T-helper 1 cell treated with Interleukin-12 subunit alpha and Interleukin-12 subunit beta and Interleukin-4 antibody, amounts not matched to agents 30 ng/mL and 1 ng/mL, for 36 hours (primary cell): Measurements from ENCODE around the gene ZNF665. TPM values are rescaled to one million over a fixed set of nuclear protein-coding genes. Genes with fewer than 3 reads are reported as not detected.
"Not testable (repeated sequence)": the region's sequence is repeated elsewhere in the genome, so short reads cannot be mapped to it uniquely, and the experiment has no call there.

Experiments used
- intact Hi-C: fragments of 100-400 bp; cut with micrococcal nuclease; formaldehyde crosslinking; loops from one replicate; pipeline ENCODE4 v1.15.1; 2024
- total RNA-seq: library from RNA; stranded (reverse); gene quantifications from 2 replicates; pipeline ENCODE4 v1.2.3, GENCODE V29; 2022

ZNF665 gene
- total RNA-seq, 1 donor from 2014 or later, result 2.3 TPM

DNA sequence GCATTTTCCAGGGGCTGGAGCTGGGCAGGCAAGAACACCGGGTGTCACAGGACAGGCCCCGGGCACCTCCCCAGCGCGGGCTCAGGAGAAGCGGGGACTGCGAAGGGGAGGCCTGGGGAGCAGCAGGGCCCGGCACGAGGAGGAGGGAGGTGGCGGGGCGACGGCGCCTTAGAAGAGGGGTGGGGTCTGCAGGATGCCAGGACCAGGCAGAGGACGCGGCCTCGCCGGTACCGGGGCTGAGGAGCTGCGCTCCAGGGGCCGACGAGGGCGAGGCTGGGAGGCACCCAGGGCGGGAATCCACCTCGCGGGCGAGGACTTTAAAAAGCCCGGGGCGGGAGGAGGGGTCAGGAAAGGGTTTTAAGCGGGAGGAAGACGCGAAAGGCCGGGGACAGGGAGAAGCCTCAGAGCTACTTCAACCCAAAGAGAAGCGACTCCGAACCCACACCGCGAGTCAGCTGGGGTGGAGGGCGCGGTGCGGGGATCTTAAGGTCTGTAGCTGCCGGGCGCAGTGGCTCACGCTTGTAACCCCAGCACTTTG lies 35.0 kb downstream of the ZNF665 start:
- intact Hi-C loops, result loop anchor here (1.0 to 5.0 kb wide), 2 partner anchors 39 to 371 kb away; partner anchors contain the start of gene ZNF600

DNA sequence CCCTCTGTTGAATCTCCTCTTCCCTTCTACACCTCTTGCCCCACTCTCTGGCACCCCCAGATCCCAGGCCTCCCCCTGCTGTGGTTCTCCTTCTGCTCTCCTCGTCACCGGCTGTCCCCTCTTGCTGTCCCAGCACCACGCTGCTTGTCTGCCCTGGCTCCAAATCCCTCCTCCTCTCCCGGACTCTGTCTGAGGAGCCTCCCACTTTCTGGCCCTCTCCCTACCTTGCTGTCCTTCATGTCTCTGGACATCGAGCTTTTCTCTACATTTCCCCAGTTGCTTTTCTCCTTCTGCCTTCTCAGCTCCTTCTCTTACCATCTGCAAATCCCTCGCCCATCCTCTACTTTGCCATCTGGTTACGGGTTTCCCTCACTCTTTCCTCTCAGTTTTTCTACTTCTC lies 35.5 kb downstream of the ZNF665 start:
- intact Hi-C loops, result loop anchor here (1.0 to 5.0 kb wide), 2 partner anchors 40 to 370 kb away; partner anchors contain the start of gene ZNF600

DNA sequence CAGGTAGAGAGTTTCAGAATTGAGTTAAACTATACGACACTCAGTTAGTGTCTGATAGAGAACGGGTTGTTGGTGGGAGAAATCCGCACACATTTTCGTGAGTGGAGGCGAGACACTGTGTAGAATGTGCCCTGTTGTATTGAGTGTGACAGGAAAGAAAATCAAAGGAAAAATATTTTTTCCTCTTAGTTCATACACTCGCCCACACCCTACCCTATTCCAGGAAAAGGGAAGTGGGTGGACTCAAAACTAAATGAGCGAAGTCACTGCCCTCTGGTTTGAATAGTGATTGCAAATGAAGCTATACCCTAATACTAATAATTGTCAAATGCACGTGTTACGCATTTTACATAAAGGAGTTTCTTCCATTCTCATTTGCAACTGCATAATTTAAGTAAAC lies 36.3 kb downstream of the ZNF665 start:
- intact Hi-C loops, result loop anchor here (5.0 kb wide), 1 partner anchor 370 kb away; the partner anchor contains the start of gene ZNF600

DNA sequence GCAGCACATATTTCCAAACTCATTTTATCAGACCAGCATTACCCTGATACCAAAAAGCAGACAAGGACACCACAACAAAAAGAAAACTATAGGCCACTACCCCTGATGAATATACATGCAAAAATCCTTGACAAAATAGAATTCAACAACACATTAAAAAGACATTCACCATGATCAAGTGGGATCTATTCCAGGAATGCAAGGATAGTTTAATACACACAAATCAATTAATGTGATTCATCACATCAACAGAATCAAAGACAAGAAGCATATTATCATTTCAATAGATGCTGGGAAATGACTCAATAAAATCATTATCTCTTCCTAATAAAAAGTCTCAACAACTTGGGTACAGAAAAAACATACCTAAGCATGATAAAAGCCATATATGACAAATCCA lies 45.5 kb downstream of the ZNF665 start:
- intact Hi-C loops, result no loop called here

DNA sequence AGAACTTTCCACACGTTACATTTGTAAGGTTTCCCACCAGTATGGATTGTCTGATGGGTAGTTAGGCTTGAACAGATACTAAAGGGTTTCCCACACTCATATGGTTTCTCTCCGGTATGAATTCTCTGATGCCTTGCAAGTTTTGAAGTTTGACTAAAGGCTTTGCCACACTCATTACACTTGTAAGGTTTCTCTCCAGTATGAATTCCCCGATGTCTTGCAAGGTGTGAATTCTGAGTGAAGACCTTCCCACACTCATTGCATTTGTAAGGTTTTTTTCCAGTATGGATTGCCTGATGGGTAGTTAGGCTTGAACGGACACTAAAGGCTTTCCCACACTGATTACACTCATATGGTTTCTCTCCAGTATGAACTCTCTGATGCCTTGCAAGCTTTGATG lies 52.8 kb downstream of the ZNF665 start:
- intact Hi-C loops, result no loop called here

DNA sequence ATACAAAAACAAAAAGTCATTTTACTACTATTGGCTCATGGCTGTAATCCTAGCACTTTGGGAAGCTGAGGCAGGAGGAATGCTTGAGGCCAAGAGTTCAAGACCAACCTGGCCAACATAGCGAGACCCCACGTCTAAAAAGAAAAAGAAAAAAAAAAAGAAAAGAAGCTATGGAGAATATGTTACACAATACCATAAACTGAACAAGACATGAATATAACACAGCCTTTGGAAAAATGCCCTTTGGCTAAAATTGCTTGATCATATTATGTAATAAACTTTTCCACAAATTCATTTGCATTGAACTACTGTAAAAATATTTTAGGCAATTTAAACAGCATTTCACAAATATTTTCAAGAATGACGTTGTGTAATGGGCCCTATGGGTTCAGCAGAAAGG lies 56.7 kb downstream of the ZNF665 start:
- intact Hi-C loops, result no loop called here

DNA sequence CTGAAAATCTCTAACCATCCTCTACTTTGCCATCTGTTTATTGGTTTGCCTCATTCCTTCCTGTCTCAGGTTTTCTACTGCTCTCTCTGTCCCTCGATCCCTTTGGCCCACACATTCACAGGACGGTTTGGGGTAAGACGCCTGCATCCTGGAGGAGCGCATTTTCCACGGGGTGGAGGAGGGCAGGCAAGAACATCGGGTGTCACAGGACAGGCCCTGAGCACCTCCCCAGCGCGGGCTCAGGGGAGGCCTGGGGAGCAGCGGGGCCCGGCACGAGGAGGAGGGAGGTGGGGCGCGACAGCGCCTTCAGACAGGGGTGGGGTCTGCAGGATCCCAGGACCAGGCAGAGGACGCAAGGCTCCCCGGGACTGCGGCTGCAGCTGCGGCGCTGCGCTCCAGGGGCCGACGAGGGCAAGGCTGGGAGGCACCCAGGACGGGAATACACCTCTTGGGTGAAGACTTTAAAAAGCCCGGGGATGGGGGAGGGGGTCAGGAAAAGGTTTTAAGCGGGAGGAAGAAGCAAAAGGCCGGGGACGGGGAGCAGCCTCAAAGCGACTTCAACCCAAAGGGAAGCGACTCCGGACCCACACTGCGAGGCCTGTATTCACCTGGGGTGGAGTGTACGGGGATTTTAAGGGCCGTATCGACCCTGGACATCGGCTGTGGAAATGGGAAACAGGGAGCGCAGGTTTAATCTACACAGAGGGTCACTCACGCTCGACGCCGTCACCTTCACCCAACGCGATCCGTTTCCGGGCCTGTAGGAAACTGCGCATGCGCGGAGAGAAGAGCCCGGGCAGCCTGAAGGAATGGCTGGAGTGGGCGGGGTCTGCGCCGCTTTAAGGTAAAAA lies 60.8 kb downstream of the ZNF665 start, which contains the start of gene ZNF415:
ZNF415 (minus strand) TSS at position 770 of the 851 bp plus-strand sequence. CDS start 10,234 bp downstream, outside the sequence.
- intact Hi-C loops, result no loop called here

DNA sequence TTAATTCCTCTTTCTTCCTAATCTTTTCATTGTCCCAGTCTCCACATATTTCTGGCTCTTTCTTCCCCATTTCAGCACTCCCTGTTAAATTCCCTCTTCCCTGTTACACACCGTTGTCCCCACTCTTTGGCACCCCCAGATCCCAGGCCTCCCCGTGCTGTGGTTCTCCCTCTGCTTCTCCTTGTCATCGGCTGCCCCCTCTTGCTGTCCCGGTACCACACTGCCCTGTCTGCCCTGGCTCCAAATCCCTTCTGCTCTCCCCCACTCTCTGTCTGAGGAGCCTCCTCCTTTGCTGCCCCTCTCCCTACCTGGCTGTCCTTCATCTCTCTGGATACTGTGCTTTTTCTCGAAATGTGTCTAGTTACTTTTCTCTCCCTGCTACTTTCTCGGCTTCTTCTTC lies 61.4 kb downstream of the ZNF665 start:
- intact Hi-C loops, result no loop called here

DNA sequence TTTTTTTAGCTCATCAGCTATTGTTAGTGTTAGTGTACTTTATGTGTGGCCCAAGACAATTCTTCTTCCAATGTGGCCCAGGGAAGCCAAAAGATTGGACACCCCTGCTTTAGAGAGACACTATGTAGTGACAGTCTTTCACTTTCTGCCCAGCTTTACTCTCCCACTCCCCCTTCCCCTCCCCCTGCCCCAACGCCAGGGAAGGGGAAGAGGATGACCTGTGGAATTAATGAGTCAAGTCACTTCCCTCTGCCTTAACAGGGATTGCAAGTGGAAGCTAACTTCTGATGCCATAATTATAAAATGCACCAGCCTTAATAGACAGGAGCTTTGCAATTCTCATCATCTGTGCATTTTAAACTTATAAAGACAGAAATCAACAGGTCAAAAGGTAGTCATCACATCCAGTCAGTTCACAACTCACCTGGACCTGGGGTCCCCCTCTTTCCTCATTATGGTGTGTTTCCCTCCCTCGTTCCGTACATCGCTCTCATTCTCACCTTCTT lies 62.0 kb downstream of the ZNF665 start:
- intact Hi-C loops, result no loop called here

DNA sequence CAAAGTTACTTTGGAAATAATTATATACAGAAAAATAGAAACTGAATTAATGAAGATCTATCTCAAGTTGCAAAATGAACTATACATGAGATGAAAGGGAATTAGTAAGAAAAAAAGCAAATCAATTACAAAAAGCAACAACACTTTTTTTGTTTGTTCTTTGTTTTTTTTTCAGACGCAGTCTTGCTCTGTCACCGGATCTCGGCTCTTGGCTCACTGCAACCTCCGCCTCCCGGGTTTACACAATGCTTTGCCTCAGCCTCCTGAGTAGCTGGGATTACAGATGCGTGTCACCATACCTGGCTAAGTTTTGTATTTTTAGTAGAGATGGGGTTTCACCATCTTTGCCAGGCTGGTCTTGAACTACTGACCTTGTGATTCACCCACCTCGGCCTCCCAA lies 62.7 kb downstream of the ZNF665 start:
- intact Hi-C loops, result no loop called here

DNA sequence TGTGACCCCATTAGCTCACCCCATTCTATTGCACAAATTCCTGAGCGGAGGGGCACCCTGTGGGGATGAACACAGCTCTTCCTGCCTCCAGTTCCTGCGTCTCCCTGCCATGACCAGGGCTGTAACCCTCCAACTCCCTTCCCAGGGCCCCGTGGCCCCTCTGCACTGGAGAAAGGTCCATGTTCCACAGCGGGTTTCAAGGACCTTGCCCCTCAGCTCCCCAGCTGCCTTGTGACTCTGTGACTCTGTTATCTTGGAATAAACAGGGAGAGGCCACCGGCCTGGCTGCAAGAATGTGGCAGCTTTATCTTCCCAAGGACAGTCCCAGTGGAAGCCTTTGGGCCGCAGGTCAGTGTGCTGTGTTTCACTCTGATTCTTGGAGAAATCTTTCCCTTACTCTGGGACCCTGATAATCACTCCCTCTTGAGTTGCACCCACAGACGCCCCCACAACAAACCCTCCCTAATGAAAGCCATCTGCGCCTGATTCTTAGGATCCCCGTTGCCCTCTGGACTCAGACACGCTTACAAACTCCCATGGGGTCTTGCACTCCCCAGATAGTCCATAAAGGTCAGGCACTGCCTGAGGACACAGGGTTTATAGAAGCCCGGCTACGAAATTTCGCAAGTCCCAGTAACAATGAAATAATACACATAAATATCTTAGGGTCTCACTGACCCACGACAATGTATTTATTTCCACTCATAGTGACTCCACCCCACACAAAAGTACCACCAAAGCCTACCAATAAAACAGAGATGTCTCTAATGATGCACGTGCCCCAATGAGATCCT lies 66.2 kb downstream of the ZNF665 start:
- intact Hi-C loops, result not testable (repeated sequence)

DNA sequence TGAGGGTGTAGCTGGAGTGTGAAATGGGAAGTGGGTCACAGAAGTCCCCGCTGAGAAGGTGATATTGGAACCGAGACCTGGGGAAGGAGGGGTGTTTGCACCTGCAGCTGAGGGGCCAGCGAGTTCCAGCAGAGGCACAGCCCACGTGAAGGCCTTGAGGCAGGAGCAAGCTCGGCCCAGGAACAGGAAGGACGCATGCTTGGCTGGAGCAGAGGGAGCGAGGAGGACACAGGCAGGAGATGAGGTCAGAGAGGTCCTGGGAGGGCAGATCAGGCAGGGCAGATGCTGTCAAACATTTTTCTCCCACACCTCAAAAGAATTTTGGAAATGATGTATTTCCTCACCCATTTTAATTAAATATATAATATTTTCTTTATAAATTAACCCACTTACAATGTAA lies 69.8 kb downstream of the ZNF665 start:
- intact Hi-C loops, result no loop called here

Other genes starting within 250 kb of the ZNF665 start
- 8.7 and 10.8 TPM in 2 replicates for gene ZNF816, start 230.5 kb downstream of the ZNF665 start, total RNA-seq
- gene ERVV-1, start 179.4 kb downstream of the ZNF665 start, total RNA-seq, result not detected in 2 replicates
- not detected in 2 replicates for gene ERVV-2, start 148.6 kb downstream of the ZNF665 start, total RNA-seq
- gene ZNF160, start 89.9 kb downstream of the ZNF665 start, total RNA-seq, result 31.0 and 34.4 TPM in 2 replicates
- gene ZNF415, start 60.4 kb downstream of the ZNF665 start, total RNA-seq, result 0.34 and 1.0 TPM in 2 replicates
- gene ZNF347, start 34.3 kb downstream of the ZNF665 start, total RNA-seq, result 4.3 and 7.1 TPM in 2 replicates
- gene ZNF677, start 61.5 kb upstream of the ZNF665 start, total RNA-seq, result 2.5 and 3.2 TPM in 2 replicates
- not detected in 2 replicates for gene VN1R2, start 64.9 kb upstream of the ZNF665 start, total RNA-seq
- gene VN1R4, start 74.4 kb upstream of the ZNF665 start, total RNA-seq, result not detected in 2 replicates
- 10.0 and 10.2 TPM in 2 replicates for gene ZNF845, start 140.4 kb upstream of the ZNF665 start, total RNA-seq
- 15.5 and 15.8 TPM in 2 replicates for gene ZNF525, start 172.3 kb upstream of the ZNF665 start, total RNA-seq
- gene ZNF765, start 201.8 kb upstream of the ZNF665 start, total RNA-seq, result 10.2 and 13.7 TPM in 2 replicates
- gene ZNF761, start 238.6 kb upstream of the ZNF665 start, total RNA-seq, result 11.6 and 12.7 TPM in 2 replicates